Panc1 (cell line): ENCODE data around the gene HOXB7.

Experiments used
- POLR2AphosphoS5 ChIP-seq: IDR thresholded peaks from 2 replicates; pipeline ENCODE4 v1.6.1; 2012; ENCODE audit warnings: mild to moderate bottlenecking, low read depth, low read length, moderate library complexity
- REST ChIP-seq, 2 experiments: IDR thresholded peaks; 2 replicates each; pipeline ENCODE4 v1.6.1; 2011 to 2012; ENCODE audit warnings: low read depth in 2 of 2, control low read depth in 1 of 2, low read length in 1 of 2, mild to moderate bottlenecking in 1 of 2, moderate library complexity in 1 of 2; ENCODE audit not compliant: insufficient read depth in 1 of 2
- TF ChIP-seq, protein P1 (sequence below): fragments of 450-650 bp; IDR thresholded peaks from 2 replicates; pipeline ENCODE4 v1.5.1; 2017; ENCODE audit warnings: mild to moderate bottlenecking

GRCh38 chr17:48622857-48623256 lies 12.0 kb upstream of the HOXB7 start:
- TF ChIP-seq, protein P1, sequence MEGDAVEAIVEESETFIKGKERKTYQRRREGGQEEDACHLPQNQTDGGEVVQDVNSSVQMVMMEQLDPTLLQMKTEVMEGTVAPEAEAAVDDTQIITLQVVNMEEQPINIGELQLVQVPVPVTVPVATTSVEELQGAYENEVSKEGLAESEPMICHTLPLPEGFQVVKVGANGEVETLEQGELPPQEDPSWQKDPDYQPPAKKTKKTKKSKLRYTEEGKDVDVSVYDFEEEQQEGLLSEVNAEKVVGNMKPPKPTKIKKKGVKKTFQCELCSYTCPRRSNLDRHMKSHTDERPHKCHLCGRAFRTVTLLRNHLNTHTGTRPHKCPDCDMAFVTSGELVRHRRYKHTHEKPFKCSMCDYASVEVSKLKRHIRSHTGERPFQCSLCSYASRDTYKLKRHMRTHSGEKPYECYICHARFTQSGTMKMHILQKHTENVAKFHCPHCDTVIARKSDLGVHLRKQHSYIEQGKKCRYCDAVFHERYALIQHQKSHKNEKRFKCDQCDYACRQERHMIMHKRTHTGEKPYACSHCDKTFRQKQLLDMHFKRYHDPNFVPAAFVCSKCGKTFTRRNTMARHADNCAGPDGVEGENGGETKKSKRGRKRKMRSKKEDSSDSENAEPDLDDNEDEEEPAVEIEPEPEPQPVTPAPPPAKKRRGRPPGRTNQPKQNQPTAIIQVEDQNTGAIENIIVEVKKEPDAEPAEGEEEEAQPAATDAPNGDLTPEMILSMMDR: no peak
- TF ChIP-seq POLR2AphosphoS5: no peak
- TF ChIP-seq REST (IDR thresholded peaks at IDR 0.05; ENCODE audit: insufficient read depth in 1 of 2, low read depth in 2 of 2, low read length in 1 of 2): no peak
